NCI-H187 (cell line): Measurements from ENCODE around the gene PLA2G12B.
"Not testable (repeated sequence)": the region's sequence is repeated elsewhere in the genome, so short reads cannot be mapped to it uniquely, and the experiment has no call there.

ENCODE experiments used
- DNase-seq, 2 experiments: peaks; one replicate each; lab custom pipeline; 2025; lab: John Stamatoyannopoulos, UW

PLA2G12B gene

GRCh38 chr10:72935361-72935760 is 19.2 kb downstream of the PLA2G12B start:
- no peak for DNase-seq

GRCh38 chr10:72932259-72933015 is 22.2 kb downstream of the PLA2G12B start:
- no peak for DNase-seq

GRCh38 chr10:72930276-72930675 is 24.3 kb downstream of the PLA2G12B start:
- DNase-seq: no peak

DNA sequence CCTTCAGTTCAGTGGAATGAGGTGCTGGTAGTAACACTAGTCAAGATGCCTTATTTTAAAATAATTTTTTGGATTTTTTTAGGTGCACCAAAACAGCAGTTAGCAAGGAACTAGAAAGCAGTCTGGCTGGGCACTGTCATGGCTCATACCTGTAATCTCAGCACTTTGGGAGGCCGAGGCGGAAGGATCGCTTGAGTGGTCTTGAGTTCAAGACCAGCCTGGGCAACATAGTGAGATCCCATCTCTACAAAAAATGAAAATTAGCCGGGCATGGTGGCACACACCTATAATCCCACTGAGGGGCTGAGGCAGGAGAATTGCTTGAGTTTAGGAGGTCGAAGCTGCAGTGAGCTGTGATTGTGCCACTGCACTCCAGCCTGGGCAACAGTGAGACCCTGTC is 25.8 kb downstream of the PLA2G12B start:
- no peak for DNase-seq

GRCh38 chr10:72927485-72927884 is 27.1 kb downstream of the PLA2G12B start:
- no peak for DNase-seq

DNA sequence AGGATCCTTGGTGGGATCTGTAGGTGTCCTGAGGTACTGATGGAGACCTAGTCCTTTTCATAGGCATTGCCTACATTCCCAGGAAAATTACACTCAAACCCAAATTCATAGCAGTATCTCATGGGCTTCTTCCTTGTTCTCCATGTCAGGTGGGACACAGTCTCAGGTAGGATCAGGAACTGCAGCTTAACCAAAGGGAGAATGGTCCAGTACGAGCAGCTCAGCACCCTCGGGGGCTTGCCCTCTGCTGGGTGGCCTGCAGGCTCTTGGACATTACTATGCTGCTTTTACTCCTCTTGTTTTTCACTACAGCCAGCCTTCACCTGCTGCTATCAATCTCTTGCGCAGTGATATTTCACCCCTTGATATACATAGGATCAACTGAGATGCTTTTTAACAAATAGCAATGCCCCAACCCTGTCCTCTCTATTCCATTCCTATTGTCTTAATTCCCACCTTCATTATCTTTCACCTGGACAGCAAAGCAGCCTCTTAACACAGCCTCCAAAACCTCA is 28.6 kb downstream of the PLA2G12B start:
- DNase-seq: no peak

DNA sequence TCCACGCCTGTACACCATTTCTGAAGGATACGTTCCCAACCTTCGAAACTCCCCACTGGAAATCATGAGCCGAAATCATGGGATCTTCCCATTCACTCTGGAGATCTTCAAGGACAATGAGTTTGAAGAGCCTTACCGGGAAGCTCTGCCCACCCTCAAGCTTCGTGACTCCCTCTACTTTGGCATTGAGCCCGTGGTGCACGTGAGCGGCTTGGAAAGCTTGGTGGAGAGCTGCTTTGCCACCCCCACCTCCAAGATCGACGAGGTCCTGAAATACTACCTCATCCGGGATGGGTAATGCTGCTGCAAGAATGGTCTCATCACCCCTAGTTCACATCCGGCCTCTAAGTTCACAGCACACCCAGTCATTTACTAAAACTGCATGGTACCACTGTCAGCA is 30.3 kb downstream of the PLA2G12B start:
- DNase-seq: no peak

DNA sequence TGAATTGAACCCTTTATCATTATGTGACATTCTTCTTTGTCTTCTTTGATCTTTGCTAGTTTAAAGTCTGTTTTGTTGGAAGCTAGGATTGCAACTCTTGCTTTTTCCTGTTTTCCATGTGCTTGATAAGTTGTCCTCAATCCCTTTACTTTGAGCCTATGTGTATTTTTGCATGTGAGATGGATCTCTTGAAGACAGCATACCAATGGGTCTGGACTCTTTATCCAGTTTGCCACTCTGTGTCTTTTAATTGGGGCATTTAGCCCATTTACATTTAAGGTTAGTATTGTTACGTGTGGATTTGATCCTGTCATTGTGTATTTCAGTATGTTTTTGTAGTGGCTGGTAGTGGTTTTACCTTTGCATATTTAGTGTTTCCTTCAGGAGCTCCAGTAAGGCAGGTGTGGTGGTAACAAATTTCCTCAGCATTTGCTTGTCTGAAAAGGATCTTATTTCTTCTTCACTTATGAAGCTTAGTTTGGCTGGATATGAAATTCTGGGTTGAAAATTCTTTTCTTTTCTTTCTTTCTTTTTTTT is 33.4 kb downstream of the PLA2G12B start:
- DNase-seq: not testable (repeated sequence)

DNA sequence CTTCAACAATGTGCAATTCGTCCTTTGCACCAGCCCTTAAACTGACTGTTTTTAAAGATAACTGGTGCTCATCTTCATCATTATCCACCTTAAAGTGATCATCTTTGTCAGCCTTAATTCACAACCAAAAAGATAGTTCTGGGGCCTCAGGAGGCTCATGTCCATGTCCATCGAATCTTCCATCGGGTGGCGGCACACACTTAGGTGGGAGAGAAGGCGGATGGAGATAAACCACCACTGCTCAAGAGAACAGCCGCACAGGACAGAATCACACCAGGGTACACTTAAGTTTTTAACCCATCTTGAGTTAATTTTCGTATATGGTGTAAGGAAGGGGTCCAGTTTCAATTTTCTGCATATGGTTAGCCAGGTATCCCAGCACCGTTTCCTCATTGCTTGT is 36.3 kb downstream of the PLA2G12B start:
- no peak for DNase-seq

DNA sequence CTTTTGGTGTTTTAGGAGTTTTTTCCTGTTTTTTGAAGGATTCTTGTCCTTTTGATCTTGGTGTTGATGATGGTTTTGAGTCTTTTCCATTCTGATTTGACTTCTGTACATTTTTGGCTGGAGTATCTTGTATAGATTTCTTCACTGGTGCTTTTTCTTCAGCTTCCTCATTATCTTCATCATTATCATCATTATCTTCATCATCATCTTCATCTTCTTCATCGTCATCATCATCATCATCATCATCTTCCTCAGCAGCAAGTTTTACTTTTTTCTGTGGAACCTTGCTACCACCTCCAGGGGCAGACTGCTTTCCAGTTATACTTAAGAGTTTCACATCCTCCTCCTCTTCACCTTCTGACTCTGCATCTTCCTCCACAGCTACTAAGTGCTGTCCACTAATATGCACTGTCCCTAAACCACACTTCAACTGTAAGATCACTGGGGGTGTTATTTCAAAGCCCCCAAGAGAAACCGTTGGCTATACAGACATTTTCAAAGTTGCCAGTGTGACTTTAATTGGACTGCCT is 36.7 kb downstream of the PLA2G12B start:
- not testable (repeated sequence) for DNase-seq

GRCh38 chr10:72917201-72917600 is 37.4 kb downstream of the PLA2G12B start:
- DNase-seq: not testable (repeated sequence)

- no peak for DNase-seq
Observed at GRCh38 chr10:72913287-72913686, 41.3 kb downstream of the PLA2G12B start.

DNA sequence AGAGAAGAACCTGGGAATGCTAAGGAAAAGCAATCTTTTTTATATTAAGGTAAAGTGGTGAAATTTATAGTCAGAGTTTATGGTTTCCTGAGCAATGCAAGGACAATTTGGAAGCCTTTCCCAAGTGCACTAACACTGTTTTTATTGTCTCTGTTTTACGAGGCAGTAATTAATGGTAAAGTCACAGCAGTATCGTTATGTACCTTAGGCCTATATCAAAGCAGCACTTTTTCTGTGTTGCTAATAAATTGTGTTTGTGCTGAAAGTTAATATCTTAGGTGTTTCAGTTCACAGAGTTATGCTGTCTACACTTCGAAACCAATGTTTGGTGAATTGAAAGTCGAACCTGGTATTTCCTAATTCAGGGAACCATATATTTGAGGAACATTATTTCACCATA is 41.9 kb downstream of the PLA2G12B start:
- DNase-seq: no peak

DNA sequence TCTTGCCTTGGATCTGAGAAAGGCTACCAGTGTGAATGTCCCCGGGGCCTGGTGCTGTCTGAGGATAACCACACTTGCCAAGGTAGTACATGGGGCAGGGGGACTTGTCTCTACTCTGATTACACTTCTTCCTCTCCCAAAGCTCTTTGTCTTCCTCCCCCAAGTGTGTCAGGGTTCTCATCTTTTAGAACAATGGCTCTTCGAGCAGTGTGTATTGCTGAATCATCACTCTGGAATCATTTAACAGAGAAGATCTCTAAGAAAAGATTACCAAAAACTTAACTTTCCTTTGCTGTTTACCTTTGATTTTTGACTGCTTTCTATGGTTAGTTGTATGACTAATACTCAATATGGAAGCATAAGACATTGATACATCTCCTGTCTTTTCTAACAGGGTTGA is 42.8 kb downstream of the PLA2G12B start:
- no peak for DNase-seq

- DNase-seq: no peak
Observed at GRCh38 chr10:72910705-72911104, 43.9 kb downstream of the PLA2G12B start.

DNA sequence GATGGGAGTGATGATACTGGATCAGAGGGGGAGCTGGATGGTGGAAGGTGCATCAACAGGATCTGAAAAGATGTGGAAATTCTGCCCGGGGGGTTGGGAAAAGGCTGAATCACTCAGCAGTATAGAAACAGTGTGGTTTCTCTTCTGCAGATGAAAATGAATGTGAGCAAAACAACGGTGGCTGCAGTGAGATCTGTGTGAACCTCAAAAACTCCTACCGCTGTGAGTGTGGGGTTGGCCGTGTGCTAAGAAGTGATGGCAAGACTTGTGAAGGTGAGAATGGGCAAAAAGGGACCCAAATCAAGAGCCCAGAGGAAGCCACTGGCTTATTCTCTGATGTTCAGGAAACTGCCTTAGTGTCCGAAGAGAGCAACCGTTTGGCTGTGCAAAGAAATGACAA is 48.2 kb downstream of the PLA2G12B start:
- DNase-seq: no peak

GRCh38 chr10:72904806-72905205 is 49.8 kb downstream of the PLA2G12B start:
- no peak for DNase-seq

DNA sequence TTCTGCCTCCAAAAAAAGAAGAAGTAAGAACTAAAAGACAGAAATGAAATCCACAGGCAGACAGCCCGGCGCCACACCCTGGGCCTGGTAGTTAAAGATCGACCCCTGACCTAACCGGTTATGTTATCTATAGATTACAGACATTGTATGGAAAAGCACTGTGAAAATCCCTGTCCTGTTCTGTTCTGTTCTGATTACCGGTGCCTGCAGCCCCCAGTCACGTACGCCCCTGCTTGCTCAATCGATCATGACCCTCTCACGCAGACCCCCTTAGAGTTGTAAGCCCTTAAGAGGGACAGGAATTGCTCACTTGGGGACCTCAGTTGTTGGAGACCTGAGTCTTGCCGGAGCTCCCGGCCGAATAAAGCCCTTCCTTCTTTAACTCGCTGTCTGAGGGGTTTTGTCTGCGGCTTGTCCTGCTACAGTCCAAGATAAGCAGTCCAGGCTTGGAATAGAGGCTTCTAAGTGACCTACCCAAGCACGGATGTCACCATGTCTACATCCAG is 50.6 kb downstream of the PLA2G12B start:
- DNase-seq: not testable (repeated sequence)

DNA sequence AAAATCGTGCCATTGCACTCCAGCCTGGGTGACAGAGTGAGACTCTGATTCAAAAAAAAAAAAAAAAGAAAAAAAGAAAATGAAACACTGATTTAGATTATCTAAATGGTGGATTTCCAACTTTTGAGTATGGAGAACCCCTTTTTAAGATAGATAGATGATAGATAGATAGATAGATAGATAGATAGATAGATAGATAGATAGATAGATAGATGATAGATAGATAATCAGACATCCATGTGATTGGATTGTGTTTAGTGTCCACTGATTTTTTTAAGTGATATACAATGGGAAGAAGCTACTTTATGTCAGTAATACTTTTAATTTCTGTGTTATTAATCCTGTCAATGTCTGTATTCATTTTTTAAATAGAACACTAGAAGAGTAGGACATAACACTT is 55.1 kb downstream of the PLA2G12B start:
- no peak for DNase-seq

- no peak for DNase-seq
Observed at GRCh38 chr10:72898616-72899015, 56.0 kb downstream of the PLA2G12B start.

- DNase-seq: no peak
Observed at GRCh38 chr10:72895236-72895850, 59.3 kb downstream of the PLA2G12B start.

GRCh38 chr10:72893136-72893798 is 61.3 kb downstream of the PLA2G12B start, which contains the start of gene OIT3:
OIT3 (plus strand) TSS chr10:72893739; CDS start chr10:72893799, 60 bp downstream.
- DNase-seq: no peak
